Endothelial cell of umbilical vein (primary cell): ENCODE results near the gene CPNE2. TPM values are rescaled to one million over a fixed set of nuclear protein-coding genes. Genes with fewer than 3 reads are reported as not detected.

Experiments
- BruUV-seq: library from RNA; stranded (reverse); fragments of 400-500 nt; replicated peaks from 2 replicates; lab custom pipeline; 2021; lab: Mats Ljungman, UMichigan
- CTCF ChIA-PET: fragments of 300-600, 350-600 bp; sonication (Branson Sonifier 250); formaldehyde crosslinking; loops from one replicate; lab custom pipeline; 2021; ENCODE audit warnings: antibody characterized with exemption, inconsistent platforms; lab: Charles Lee
- POLR2A ChIA-PET: fragments of 300-600, 350-600 bp; sonication (Branson Sonifier 250); formaldehyde crosslinking; loops from one replicate; lab custom pipeline; 2021; ENCODE audit warnings: antibody characterized with exemption, inconsistent platforms; lab: Charles Lee
- DNase-seq: peaks from one replicate; pipeline ENCODE4 v3.0.0-alpha.2; 2011; ENCODE audit warnings: low read depth, low spot score
- FAIRE-seq: peaks from 2 replicates; lab custom pipeline; 2011; peaks lifted over from hg19 to GRCh38; lab: Jason Lieb, UNC
- H2AFZ ChIP-seq: 2 replicates; pipeline ENCODE4 v1.6.0; 2012; ENCODE audit warnings: low read depth, low read length, control low read depth, inconsistent platforms
- H3K27ac ChIP-seq: 2 replicates; pipeline ENCODE4 v1.5.1; 2011; ENCODE audit warnings: low read depth, mild to moderate bottlenecking, control low read depth, low read length, moderate library complexity; ENCODE audit not compliant: insufficient read depth
- H3K27me3 ChIP-seq, 2 experiments: 2 replicates each; pipeline versions ENCODE4 v1.6.0 to v1.6.1; 2011; ENCODE audit warnings: low read length in 2 of 2, mixed read lengths in 1 of 2; ENCODE audit not compliant: control insufficient read depth in 2 of 2, insufficient read depth in 2 of 2
- H3K36me3 ChIP-seq, 2 experiments: 2 replicates in 1 of 2; 3 replicates in 1 of 2; pipeline ENCODE4 v1.5.1; 2011; ENCODE audit warnings: low read length in 2 of 2, mild to moderate bottlenecking in 1 of 2, moderate library complexity in 1 of 2; ENCODE audit not compliant: control insufficient read depth in 2 of 2, insufficient read depth in 2 of 2; ENCODE audit errors: extremely low read depth in 1 of 2
- H3K4me1 ChIP-seq: 3 replicates; pipeline ENCODE4 v1.5.1; 2011; ENCODE audit warnings: mild to moderate bottlenecking, low read length; ENCODE audit not compliant: control insufficient read depth, insufficient read depth; ENCODE audit errors: extremely low read depth
- H3K4me2 ChIP-seq: 2 replicates; pipeline ENCODE4 v1.6.1; 2011; ENCODE audit warnings: low read length, control low read depth, mixed read lengths; ENCODE audit not compliant: insufficient read depth
- H3K4me3 ChIP-seq, 3 experiments: fragments of 200-600 bp in 1 of 3; sonication (generic), shearing (Covaris generic) in 1 of 3; replicated peaks in 1 of 3; 2 replicates each; pipeline ENCODE4 v1.5.1; 2011 to 2016; ENCODE audit warnings: control low read depth in 3 of 3, low read length in 3 of 3, mild to moderate bottlenecking in 2 of 3, inconsistent platforms in 1 of 3, low read depth in 1 of 3, moderate library complexity in 1 of 3; ENCODE audit not compliant: insufficient read depth in 1 of 3
- H3K79me2 ChIP-seq: 2 replicates; pipeline ENCODE4 v1.6.0; 2012; ENCODE audit warnings: low read length, inconsistent platforms; ENCODE audit not compliant: control insufficient read depth, insufficient read depth
- H3K9ac ChIP-seq: replicated peaks from 2 replicates; pipeline ENCODE3; 2011; ENCODE audit warnings: low read length, control low read depth; ENCODE audit not compliant: insufficient read depth; ENCODE audit errors: extremely low read depth
- H3K9me1 ChIP-seq: replicated peaks from 3 replicates; pipeline ENCODE4 v1.6.0; 2011; ENCODE audit warnings: mild to moderate bottlenecking, low read length; ENCODE audit not compliant: control insufficient read depth, insufficient read depth; ENCODE audit errors: extremely low read depth
- H3K9me3 ChIP-seq: replicated peaks from 2 replicates; pipeline ENCODE4 v1.5.1; 2012; ENCODE audit warnings: low read length, inconsistent platforms; ENCODE audit not compliant: control insufficient read depth, insufficient read depth
- H4K20me1 ChIP-seq: replicated peaks from 2 replicates; pipeline ENCODE3; 2011; ENCODE audit warnings: mild to moderate bottlenecking, low read length; ENCODE audit not compliant: control insufficient read depth, insufficient read depth; ENCODE audit errors: extremely low read depth
- CTCF ChIP-seq, 2 donors: IDR thresholded peaks; 1 replicate in 1 of 2; 2 replicates in 1 of 2; pipeline ENCODE4 v1.5.1; 2011; ENCODE audit warnings: low read length in 2 of 2, mild to moderate bottlenecking in 2 of 2, moderate library complexity in 2 of 2, control low read depth in 1 of 2, inconsistent platforms in 1 of 2, low read depth in 1 of 2; ENCODE audit not compliant: insufficient read depth in 1 of 2; ENCODE audit errors: extremely low read depth in 1 of 2
- EZH2 ChIP-seq: IDR thresholded peaks from 2 replicates; pipeline ENCODE4 v1.6.1; 2012; ENCODE audit warnings: borderline replicate concordance, low read depth, mild to moderate bottlenecking, moderate library complexity, low read length, inconsistent platforms; ENCODE audit not compliant: severe bottlenecking
- FOS ChIP-seq: IDR thresholded peaks from 2 replicates; pipeline ENCODE4 v1.6.1; 2011; ENCODE audit warnings: mild to moderate bottlenecking, low read length, moderate library complexity, borderline replicate concordance; ENCODE audit not compliant: insufficient read depth
- GATA2 ChIP-seq: IDR thresholded peaks from 2 replicates; pipeline ENCODE4 v1.7.0; 2011; ENCODE audit warnings: low read depth, mild to moderate bottlenecking, moderate library complexity, mixed read lengths, low read length; ENCODE audit not compliant: insufficient read length, insufficient read depth
- JUN ChIP-seq: IDR thresholded peaks from 2 replicates; pipeline ENCODE4 v1.6.1; 2011; ENCODE audit warnings: borderline replicate concordance, low read depth; ENCODE audit not compliant: insufficient read length, insufficient read depth
- MAX ChIP-seq: IDR thresholded peaks from 2 replicates; pipeline ENCODE4 v1.6.1; 2011; ENCODE audit not compliant: insufficient read depth, insufficient read length
- MYC ChIP-seq: IDR thresholded peaks from one replicate; pipeline ENCODE4 v1.6.1; 2011; ENCODE audit warnings: mild to moderate bottlenecking, low read depth, low read length
- POLR2A ChIP-seq: IDR thresholded peaks from 2 replicates; pipeline ENCODE4 v1.6.1; 2012; ENCODE audit warnings: low read depth, mild to moderate bottlenecking, control low read depth, low read length
- POLR2AphosphoS5 ChIP-seq: IDR thresholded peaks from 2 replicates; pipeline ENCODE4 v1.6.1; 2012; ENCODE audit warnings: low read depth, mild to moderate bottlenecking, control low read depth, low read length, moderate library complexity; ENCODE audit not compliant: insufficient read depth
- dilution Hi-C: fragments of 300-500 bp; cut with MboI; formaldehyde crosslinking; loops from one replicate; pipeline ENCODE4 v1.15.0; 2019; ENCODE audit warnings: low sequenced_read_pairs; ENCODE audit not compliant: extremely low pct_ligation_motif_present
- intact Hi-C: fragments of 100-400 bp; cut with micrococcal nuclease; formaldehyde crosslinking; loops from one replicate; pipeline ENCODE4 v1.10.0; 2022
- polyA plus RNA-seq, 4 experiments: library from polyadenylated mRNA; depleted of rRNA in 3 of 4; stranded (reverse) in 3 of 4; unstranded in 1 of 4; fragments of >200 nt; gene quantifications; 2 replicates each; pipeline versions ENCODE4 v1.2.1 to v1.2.3, GENCODE V29; 2011 to 2012; ENCODE audit warnings: missing spikeins in 1 of 4
- total RNA-seq: library from RNA; stranded (reverse); gene quantifications from 2 replicates; pipeline ENCODE4 v1.2.3, GENCODE V29; 2021

Gene CPNE2
- total and polyA plus RNA-seq, 2 donors (not counting 3 experiments of a cell fraction or from before 2014, with no cell fraction given): 91.9 to 187 TPM

GRCh38 chr16:57087003-57087402 lies 5.4 kb upstream of the CPNE2 start:
- Histone ChIP-seq H3K9me1 (no peaks in the 10 kb centered on the region), H3K79me2 (no peaks in the 10 kb centered on the region), H3K9me3 (no peaks in the 10 kb centered on the region), H2AFZ (no peak overlapping the region), H3K4me1 (peaks cover 9% of the 10 kb centered on the region), H3K27ac (no peak overlapping the region), H3K9ac (no peak overlapping the region), H3K27me3 (no peaks in the 10 kb centered on the region), H3K36me3 (no peaks in the 10 kb centered on the region), H3K4me3 (no peak overlapping the region), H3K4me2 (no peak overlapping the region), H4K20me1 (no peaks in the 10 kb centered on the region)
- no peak for FAIRE-seq
- POLR2A ChIA-PET: no interaction called here
- no peak for TF ChIP-seq FOS
- TF ChIP-seq EZH2: no peak
- no peak for TF ChIP-seq POLR2AphosphoS5
- TF ChIP-seq GATA2: no peak
- no peak for TF ChIP-seq MYC
- no peak for TF ChIP-seq POLR2A
- TF ChIP-seq JUN: no peak
- TF ChIP-seq CTCF (IDR thresholded peaks at IDR 0.05; ENCODE audit: extremely low read depth in 1 of 2, insufficient read depth in 1 of 2, low read depth in 1 of 2, low read length in 2 of 2): no peak
- TF ChIP-seq MAX: no peak
- BruUV-seq: no TSS peak
- dilution Hi-C loops (no loop called here), intact Hi-C loops (no loop called here)
- CTCF ChIA-PET: interaction anchor here (1.2 to 1.6 kb wide), 2 partner anchors 11 to 74 kb away, joined by 3 to 5 read pairs; no protein-coding TSS in a partner anchor
- no peak for DNase-seq
